GM21825 (cell line): ENCODE results near the gene LRRC4B.
A peak's percentile ranks its signal among the peaks of the same experiment; 100 is the strongest.
"Not testable (repeated sequence)": the region's sequence is repeated elsewhere in the genome, so short reads cannot be mapped to it uniquely, and the experiment has no call there.

Experiments
- ATAC-seq: cut with Tn5 transposase; IDR thresholded peaks from one replicate; pipeline ENCODE4 v1.9.1; 2021; ENCODE audit warnings: mild to moderate bottlenecking, moderate library complexity; ENCODE audit not compliant: unreplicated experiment

The LRRC4B gene

GRCh38 chr19:50531171-50531612 lies 37.0 kb downstream of the LRRC4B start:
- ATAC-seq, result no peak

- ATAC-seq, result not testable (repeated sequence)
Measured at GRCh38 chr19:50528052-50528451, 40.2 kb downstream of the LRRC4B start.

GRCh38 chr19:50522881-50523280 lies 45.4 kb downstream of the LRRC4B start:
- no peak for ATAC-seq

- no peak for ATAC-seq
Measured at GRCh38 chr19:50520822-50521465, 47.3 kb downstream of the LRRC4B start.

GRCh38 chr19:50519006-50519575 lies 49.1 kb downstream of the LRRC4B start:
- ATAC-seq, result no peak

GRCh38 chr19:50518091-50519005 lies 49.9 kb downstream of the LRRC4B start:
- no peak for ATAC-seq

- no peak for ATAC-seq
Measured at GRCh38 chr19:50517704-50518075, 50.5 kb downstream of the LRRC4B start.

GRCh38 chr19:50516964-50517703 lies 51.1 kb downstream of the LRRC4B start:
- ATAC-seq, result no peak

- no peak for ATAC-seq
Measured at GRCh38 chr19:50516456-50516855, 51.8 kb downstream of the LRRC4B start.

- ATAC-seq, result no peak
Measured at GRCh38 chr19:50515168-50515561, 53.1 kb downstream of the LRRC4B start.

GRCh38 chr19:50514346-50515167 lies 53.7 kb downstream of the LRRC4B start:
- no peak for ATAC-seq

- no peak for ATAC-seq
Measured at GRCh38 chr19:50513746-50514345, 54.4 kb downstream of the LRRC4B start, which contains the start of gene ASPDH. Gene ASPDH (minus strand): TSS chr19:50513913. CDS start chr19:50513823, 90 bp downstream.

- no peak for ATAC-seq
Measured at GRCh38 chr19:50512999-50513745, 55.1 kb downstream of the LRRC4B start.

GRCh38 chr19:50512112-50512998 lies 55.9 kb downstream of the LRRC4B start:
- ATAC-seq, result no peak

- ATAC-seq, result peak; percentile 79
Measured at GRCh38 chr19:50511069-50511822, 57.0 kb downstream of the LRRC4B start, which contains the start of gene JOSD2. Gene JOSD2 (minus strand): TSS chr19:50511191. CDS start chr19:50510431, 760 bp downstream.

GRCh38 chr19:50510700-50511068 lies 57.6 kb downstream of the LRRC4B start:
- no peak for ATAC-seq

- no peak for ATAC-seq
Measured at GRCh38 chr19:50510121-50510670, 58.0 kb downstream of the LRRC4B start.
